GM06990 (cell line): Measurements from ENCODE around the gene EGR1.
"Not testable (repeated sequence)": the region's sequence is repeated elsewhere in the genome, so short reads cannot be mapped to it uniquely, and the experiment has no call there.

ENCODE experiments used
- DNase-seq: peaks from one replicate; pipeline ENCODE4 v3.0.0-alpha.2; 2011; ENCODE audit not compliant: insufficient read length; ENCODE audit errors: extremely low read depth
- H3K27me3 ChIP-seq: replicated peaks from 2 replicates; pipeline ENCODE4 v1.6.0; 2011; ENCODE audit warnings: low read length; ENCODE audit not compliant: control insufficient read depth, insufficient read depth
- H3K36me3 ChIP-seq: 2 replicates; pipeline ENCODE4 v1.5.1; 2011; ENCODE audit warnings: low read length; ENCODE audit not compliant: control insufficient read depth, insufficient read depth
- H3K4me3 ChIP-seq: replicated peaks from 2 replicates; pipeline ENCODE4 v1.5.1; 2011; ENCODE audit warnings: low read depth, mild to moderate bottlenecking, control low read depth, low read length
- TF ChIP-seq, protein P1 (sequence below): IDR thresholded peaks from 2 replicates; pipeline ENCODE4 v1.5.1; 2011; ENCODE audit warnings: low read length, control low read depth, mild to moderate bottlenecking, inconsistent platforms; ENCODE audit not compliant: insufficient read depth, poor library complexity, severe bottlenecking

EGR1 gene

DNA sequence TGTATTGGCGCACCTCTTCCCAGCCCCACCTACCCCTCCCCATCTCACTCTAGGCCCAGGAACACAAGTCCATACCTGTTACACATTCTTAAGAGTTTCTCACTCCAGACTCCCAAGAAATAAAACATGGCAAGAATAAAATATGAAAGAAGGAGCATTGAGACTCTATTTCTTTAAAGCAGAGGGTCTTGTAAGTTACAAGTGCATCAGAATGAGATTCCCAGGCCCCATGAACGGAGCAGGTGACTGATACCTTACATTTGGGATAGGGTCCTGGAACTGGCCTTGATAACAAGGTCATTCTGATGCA is 5.7 kb downstream of the EGR1 start:
- no peak for DNase-seq
- H3K4me3 ChIP-seq, result no peak overlapping the region
- H3K27me3 ChIP-seq, result no peaks in the 10 kb centered on the region; the same call in 1 of the 2 replicates
- TF ChIP-seq, protein P1, sequence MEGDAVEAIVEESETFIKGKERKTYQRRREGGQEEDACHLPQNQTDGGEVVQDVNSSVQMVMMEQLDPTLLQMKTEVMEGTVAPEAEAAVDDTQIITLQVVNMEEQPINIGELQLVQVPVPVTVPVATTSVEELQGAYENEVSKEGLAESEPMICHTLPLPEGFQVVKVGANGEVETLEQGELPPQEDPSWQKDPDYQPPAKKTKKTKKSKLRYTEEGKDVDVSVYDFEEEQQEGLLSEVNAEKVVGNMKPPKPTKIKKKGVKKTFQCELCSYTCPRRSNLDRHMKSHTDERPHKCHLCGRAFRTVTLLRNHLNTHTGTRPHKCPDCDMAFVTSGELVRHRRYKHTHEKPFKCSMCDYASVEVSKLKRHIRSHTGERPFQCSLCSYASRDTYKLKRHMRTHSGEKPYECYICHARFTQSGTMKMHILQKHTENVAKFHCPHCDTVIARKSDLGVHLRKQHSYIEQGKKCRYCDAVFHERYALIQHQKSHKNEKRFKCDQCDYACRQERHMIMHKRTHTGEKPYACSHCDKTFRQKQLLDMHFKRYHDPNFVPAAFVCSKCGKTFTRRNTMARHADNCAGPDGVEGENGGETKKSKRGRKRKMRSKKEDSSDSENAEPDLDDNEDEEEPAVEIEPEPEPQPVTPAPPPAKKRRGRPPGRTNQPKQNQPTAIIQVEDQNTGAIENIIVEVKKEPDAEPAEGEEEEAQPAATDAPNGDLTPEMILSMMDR, result no peak
- no peaks in the 10 kb centered on the region for H3K36me3 ChIP-seq

DNA sequence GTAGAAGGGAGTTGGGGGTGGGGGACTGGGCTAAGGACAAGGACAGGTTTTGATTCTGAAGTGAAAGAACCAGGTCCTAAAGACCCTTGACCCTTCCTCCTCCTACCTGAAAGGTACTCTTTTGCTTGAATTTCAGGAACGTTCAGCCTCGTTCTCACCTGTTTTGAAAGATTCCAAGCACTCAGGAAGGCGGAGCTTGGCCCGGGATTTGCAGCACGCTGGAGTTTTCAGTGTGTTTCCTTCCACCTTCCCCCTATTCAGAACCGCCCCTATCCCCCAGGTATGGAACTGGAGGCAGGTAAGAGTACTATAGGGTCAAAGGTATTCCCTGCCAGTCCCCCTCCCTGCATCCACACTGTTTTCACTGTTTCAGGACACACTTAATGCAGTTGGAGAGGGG is 7.1 kb downstream of the EGR1 start:
- Histone ChIP-seq H3K4me3 (no peak overlapping the region), H3K36me3 (no peaks in the 10 kb centered on the region), H3K27me3 (no peaks in the 10 kb centered on the region; the same call in 1 of the 2 replicates)
- TF ChIP-seq, protein P1, result no peak
- no peak for DNase-seq

DNA sequence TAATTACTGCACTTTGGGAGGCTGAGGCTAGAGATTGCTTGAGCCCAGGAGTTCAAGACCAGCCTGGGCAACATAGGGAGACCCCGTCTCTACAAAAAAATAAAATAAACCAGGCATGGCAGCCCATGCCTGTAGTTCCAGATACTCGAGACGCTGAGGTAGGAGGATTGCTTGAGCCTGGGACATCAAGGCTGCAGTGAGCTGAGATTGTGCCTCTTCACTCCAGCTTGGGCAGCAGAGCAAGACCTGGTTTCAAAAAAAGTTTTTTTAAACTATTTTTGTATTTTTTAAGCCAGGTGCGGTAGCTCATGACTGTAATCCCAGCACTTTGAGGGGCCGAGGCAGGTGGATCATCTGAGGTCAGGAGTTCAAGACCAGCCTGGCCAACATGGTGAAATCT is 7.9 kb downstream of the EGR1 start:
- H3K4me3 ChIP-seq, H3K27me3 ChIP-seq, H3K36me3 ChIP-seq, DNase-seq: not testable (repeated sequence)

DNA sequence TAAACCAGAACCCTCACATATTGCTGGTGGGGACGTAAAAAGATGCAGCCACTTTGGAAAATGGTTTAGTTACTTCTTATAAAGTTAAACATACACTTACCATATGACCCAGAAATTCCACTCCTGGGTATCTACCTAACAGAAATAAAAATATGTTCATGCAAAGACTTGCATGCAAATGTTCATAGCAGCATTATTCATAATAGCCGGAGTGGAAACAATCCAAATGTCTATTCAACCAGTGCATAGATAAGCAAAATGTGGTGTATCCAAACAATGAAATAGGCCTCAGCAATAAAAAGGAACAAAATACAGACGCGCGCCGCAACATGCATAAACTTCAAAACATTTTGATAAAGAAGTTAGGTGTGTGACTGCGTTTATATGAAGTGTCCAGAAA is 11.6 kb downstream of the EGR1 start:
- Histone ChIP-seq H3K4me3 (no peak overlapping the region), H3K27me3 (no peaks in the 10 kb centered on the region; the same call in 1 of the 2 replicates), H3K36me3 (no peaks in the 10 kb centered on the region)
- DNase-seq, result no peak
- TF ChIP-seq, protein P1, result no peak

DNA sequence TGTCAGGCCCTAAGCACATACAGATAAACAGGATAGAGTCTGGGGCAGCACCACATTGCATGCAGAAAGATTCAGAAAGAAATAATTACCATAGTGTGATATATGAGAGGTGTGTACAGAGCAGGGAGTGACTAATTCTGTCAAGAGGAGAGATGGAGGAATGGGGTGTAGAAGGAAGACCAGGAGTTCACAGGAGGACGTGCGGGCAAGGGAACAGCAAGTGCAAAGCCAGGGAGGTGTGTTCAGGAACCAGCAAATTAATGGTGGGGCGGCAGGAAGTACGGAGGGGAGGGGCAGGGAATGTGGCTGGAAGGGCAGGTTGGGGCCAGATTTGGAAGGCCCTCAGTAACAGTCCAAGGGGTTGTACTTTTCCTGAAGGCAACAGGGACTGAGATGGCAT is 17.4 kb downstream of the EGR1 start:
- no peaks in the 10 kb centered on the region for H3K36me3 ChIP-seq
- no peaks in the 10 kb centered on the region for H3K27me3 ChIP-seq
- DNase-seq, result no peak
- TF ChIP-seq, protein P1, result no peak
- H3K4me3 ChIP-seq, result no peak overlapping the region

DNA sequence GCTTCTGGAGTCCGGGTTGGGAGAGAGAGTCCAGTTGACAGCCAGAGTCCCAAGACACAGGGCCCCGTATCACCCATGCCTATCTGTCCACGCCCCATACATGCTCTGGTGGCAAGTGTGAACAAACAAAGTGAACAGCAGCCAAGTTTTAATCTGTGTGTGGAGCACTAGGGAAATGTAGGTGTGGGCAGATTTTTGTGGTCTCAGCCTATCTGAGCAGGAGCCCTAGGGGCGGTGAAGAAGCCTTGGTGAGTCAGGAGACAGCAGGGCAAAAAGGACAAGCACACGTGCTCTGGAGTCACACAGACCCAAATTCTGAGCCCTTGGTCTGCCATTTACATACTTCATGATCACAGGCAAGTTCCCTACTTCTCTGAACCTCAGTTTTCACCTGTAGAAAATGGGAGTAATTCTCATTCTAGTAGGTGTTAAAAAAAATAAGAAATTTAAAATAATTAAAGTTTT is 23.2 kb downstream of the EGR1 start:
- DNase-seq, result no peak
- TF ChIP-seq, protein P1, result no peak
- Histone ChIP-seq H3K36me3 (no peaks in the 10 kb centered on the region), H3K27me3 (peaks cover 2% of the 10 kb centered on the region), H3K4me3 (no peak overlapping the region)

DNA sequence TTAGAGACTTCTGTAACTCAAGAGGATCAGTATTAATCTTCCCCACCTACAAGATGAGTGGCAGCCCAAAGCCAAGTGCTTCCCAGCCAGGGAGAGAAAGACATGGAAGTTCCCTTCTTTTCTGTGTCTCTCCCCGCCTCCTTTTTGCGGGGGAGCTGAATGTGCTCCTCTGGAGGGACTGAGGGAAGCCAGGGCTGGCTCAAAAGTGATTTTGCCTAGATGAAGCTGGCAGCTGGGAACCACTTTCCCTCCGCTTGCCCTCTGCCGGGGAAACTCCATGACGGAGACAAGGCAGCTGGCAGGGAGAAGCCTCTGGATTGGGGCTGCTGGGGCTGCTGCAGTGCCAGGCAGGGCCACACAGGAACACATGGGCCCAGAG is 24.4 kb downstream of the EGR1 start:
- peaks cover 2% of the 10 kb centered on the region for H3K27me3 ChIP-seq
- no peaks in the 10 kb centered on the region for H3K36me3 ChIP-seq
- TF ChIP-seq, protein P1, result no peak
- no peak overlapping the region for H3K4me3 ChIP-seq
- no peak for DNase-seq
